GM08714 (cell line): ENCODE data around the gene EVC2.
"Not testable (repeated sequence)": the region's sequence is repeated elsewhere in the genome, so short reads cannot be mapped to it uniquely, and the experiment has no call there.

Source experiments
- H3K4me3 ChIP-seq: fragments of 200-500 bp; sonication (Bioruptor generic); 2 replicates; pipeline ENCODE4 v1.5.1; 2014; ENCODE audit warnings: mild to moderate bottlenecking, low read length, inconsistent platforms
- ZNF274 ChIP-seq: IDR thresholded peaks from 2 replicates; pipeline ENCODE4 v1.6.1; 2012; ENCODE audit warnings: mild to moderate bottlenecking, low read depth, low read length

Gene EVC2

DNA sequence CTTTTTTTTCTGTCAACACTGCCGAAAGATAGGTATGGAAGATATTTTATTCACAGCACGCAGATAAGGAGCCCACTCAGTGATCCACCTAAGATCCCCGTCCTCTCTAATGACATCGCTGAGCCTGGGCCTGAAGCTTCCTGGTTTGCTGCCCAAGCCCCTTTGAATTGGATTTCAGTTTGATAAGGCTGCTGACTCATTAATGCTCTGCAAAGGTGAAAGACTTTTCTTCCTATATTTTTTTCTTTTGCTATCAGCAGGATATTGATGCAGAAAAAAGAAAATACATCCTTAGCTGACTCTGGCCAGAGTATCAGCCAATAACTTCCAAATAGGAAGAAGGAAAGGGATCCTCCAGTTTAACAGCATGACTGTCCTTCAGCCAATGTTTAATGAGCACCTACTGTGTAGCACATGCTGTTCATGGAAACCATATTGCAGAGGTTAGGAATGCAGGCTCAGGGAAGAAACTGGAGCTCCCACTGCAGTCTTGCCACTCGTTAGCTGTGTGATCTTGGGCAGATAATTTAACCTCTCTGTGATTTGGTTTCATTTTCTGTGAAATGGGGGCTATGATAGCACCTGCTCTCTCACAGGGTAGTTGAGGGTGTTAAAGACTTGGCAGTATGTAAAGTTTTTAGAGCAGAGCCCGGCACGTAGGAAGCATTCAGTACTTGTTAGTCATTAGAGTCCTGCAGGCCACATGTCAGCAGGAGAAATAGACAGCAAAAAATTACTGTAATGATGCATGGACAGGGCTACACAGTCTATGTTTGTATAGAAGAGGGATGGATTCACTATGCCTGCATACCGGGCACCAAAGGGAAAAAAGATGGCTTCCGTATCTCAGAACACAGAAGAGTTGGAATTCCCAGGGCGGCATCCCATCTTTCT lies 41.9 kb upstream of the EVC2 start:
- no peak for TF ChIP-seq ZNF274
- no peak overlapping the region for H3K4me3 ChIP-seq

GRCh38 chr4:5749568-5749967 lies 41.2 kb upstream of the EVC2 start:
- no peak overlapping the region for H3K4me3 ChIP-seq
- TF ChIP-seq ZNF274, result no peak

- TF ChIP-seq ZNF274, result no peak
- no peak overlapping the region for H3K4me3 ChIP-seq
Measured at GRCh38 chr4:5747738-5748375, 39.5 kb upstream of the EVC2 start.

GRCh38 chr4:5746829-5747737 lies 38.7 kb upstream of the EVC2 start:
- TF ChIP-seq ZNF274, result no peak
- no peak overlapping the region for H3K4me3 ChIP-seq

- TF ChIP-seq ZNF274, result no peak
- H3K4me3 ChIP-seq, result no peak overlapping the region
Measured at GRCh38 chr4:5746250-5746649, 37.9 kb upstream of the EVC2 start.

DNA sequence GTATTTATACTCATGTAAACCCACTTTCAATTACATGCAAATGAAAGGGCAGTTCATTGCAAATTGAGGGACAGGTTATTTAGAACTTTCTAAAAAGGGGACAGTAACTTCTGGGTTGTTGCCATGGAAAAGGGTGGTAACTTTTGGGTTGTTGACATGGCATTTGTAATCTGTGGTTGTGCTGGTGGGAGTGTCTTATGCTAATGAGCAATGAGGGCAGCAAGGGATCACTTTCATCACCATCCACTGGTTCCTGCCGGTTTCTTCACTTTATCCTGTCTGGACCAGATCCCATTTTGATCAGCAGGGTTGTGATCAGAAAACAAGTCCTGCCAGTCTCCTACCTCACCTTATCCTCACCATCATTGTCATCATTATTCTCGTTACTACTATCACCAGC lies 34.6 kb upstream of the EVC2 start:
- H3K4me3 ChIP-seq, result no peak overlapping the region
- no peak for TF ChIP-seq ZNF274

GRCh38 chr4:5742388-5742787 lies 34.0 kb upstream of the EVC2 start:
- TF ChIP-seq ZNF274, result no peak
- no peak overlapping the region for H3K4me3 ChIP-seq

DNA sequence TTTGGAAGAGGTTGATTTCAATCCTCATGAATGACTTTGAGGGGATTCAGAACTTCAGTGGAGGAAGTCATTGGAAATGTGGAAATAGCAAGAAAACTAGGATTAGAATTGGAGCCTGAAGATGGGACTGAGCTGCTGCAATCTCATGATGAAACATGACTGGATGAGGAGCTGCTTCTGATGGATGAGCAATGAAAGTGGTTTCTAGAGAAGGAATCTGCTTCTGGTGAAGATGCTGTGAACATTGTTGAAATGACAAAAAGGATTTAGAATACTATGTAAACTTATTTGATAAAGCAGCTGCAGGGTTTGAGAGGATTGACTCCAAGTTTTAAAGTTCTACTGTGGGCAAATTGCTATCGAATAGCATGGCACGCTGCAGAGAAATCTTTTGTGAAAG lies 29.7 kb upstream of the EVC2 start:
- no peak for TF ChIP-seq ZNF274
- H3K4me3 ChIP-seq, result no peak overlapping the region

DNA sequence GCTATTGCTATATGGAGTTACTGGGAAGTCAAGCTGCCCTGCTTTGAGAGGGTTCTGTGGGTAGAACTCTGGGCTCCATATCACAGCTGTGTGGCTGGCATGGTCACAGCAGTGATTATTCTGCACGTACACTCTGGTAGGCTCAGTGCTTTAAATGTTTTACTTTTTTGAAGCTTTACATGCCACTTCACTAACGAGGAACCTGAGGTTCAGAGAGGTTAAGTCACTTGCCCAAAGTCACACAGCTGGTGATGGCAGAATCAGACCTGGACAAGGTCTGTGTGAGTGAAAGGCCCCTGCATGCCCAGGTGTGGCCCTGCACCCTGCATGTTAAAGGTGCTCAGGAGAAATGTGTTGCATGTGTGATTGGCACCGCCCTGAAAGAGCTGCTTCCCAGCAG lies 27.1 kb upstream of the EVC2 start:
- no peak overlapping the region for H3K4me3 ChIP-seq
- no peak for TF ChIP-seq ZNF274

DNA sequence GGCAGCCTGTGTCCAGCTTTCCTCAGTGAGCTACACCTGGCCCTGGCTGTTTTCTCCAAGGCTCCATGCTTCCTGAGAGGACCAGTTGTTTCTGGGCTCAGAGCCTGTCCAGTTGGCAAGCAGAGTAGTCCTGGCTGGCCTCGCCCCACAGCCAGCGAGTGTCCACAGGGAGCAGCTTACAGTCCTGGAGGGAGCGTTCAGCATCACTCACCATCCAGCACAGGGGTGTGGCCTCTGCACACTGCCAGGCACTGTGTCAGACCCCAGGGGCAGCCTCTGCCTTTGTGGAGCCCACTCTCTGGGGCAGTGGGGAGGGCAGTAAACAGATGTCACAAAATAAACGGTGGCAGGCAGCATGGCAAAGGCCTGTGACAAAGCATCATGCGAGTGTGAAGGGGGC lies 26.5 kb upstream of the EVC2 start:
- H3K4me3 ChIP-seq, result no peak overlapping the region
- TF ChIP-seq ZNF274, result no peak

DNA sequence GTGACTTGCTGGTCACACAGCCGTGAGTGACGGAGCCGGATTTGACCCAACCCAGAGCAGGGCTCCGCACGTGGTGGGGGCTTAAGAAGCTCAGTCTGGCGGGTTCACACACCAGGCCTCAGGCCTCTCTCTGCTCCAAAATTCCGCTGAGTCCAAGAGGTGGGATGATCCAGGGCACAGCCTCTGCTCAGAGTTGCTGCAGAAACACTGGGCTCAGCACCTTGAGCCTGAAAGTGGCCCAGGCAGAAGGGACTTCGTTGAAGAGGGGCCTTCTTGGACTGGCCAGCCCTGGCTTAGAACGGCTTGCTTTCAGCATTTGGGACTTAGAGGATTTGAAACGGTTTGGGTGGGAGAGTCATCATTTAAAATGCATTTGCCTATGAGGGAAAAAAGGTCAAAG lies 23.8 kb upstream of the EVC2 start:
- TF ChIP-seq ZNF274, result no peak
- H3K4me3 ChIP-seq, result no peak overlapping the region

DNA sequence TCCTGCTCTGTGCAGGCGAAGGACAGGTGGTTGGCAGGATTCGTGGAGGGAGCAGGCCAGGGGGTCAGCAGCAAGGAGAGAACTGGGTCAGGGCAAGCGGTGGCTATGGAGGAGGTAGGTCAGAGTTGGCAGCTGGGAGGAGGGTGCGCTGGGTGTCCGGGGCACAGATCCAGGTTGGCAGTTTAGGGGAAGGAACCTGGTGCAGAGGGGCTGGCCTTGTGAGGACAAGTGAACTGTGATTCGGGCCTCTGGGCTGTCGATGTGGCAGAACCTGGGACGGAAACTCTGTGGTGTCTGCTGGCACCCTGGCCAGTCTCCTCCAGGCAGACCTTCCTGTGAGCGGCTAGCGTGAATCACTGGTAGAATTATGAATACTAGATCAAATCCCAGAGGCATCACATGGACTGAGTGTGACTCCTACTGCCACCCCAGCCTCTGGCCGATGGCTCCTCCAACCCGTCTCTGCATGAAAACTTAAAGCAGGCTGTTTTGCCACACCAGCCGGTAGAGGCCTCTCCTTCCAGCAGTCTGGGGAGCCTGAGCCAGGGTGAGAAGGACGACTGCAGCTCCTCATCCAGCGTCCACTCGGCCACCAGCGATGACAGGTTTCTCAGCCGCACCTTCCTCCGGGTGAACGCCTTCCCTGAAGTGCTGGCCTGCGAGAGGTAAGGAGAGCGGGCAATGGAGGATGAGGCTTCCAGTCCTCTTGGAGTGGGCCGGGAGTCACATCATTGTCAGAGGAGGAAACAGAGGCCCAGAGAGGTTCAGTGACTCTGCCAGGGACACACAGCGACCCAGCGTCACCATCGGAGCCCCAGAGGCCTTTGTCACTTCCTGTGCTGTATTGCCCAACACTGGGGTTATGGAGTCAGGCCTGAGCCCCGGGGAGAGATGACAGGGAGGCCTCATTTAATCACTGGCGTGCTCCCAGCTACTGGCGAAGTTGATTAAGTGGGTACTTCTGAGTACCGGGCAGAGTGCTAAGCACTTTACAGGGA lies 22.9 kb upstream of the EVC2 start:
- TF ChIP-seq ZNF274, result no peak
- H3K4me3 ChIP-seq, result no peak overlapping the region

- H3K4me3 ChIP-seq, result no peak overlapping the region
- TF ChIP-seq ZNF274, result no peak
Measured at GRCh38 chr4:5730436-5730835, 22.1 kb upstream of the EVC2 start.

GRCh38 chr4:5728412-5728811 lies 20.1 kb upstream of the EVC2 start:
- not testable (repeated sequence) for H3K4me3 ChIP-seq
